GM18858 (cell line): ENCODE data around the gene SLC25A25.
"Not testable (repeated sequence)": the region's sequence is repeated elsewhere in the genome, so short reads cannot be mapped to it uniquely, and the experiment has no call there.

Experiments used
- ATAC-seq: cut with Tn5 transposase; IDR thresholded peaks from one replicate; pipeline ENCODE4 v1.9.1; 2021; ENCODE audit not compliant: unreplicated experiment

The SLC25A25 gene

DNA sequence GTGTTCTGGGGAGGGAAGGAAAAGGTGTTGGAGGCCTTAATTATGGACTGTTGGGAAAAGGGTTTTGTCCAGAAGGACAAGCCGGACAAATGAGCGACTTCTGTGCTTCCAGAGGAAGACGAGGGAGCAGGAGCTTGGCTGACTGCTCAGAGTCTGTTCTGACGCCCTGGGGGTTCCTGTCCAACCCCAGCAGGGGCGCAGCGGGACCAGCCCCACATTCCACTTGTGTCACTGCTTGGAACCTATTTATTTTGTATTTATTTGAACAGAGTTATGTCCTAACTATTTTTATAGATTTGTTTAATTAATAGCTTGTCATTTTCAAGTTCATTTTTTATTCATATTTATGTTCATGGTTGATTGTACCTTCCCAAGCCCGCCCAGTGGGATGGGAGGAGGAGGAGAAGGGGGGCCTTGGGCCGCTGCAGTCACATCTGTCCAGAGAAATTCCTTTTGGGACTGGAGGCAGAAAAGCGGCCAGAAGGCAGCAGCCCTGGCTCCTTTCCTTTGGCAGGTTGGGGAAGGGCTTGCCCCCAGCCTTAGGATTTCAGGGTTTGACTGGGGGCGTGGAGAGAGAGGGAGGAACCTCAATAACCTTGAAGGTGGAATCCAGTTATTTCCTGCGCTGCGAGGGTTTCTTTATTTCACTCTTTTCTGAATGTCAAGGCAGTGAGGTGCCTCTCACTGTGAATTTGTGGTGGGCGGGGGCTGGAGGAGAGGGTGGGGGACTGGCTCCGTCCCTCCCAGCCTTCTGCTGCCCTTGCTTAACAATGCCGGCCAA lies 40.4 kb downstream of the SLC25A25 start:
- no peak for ATAC-seq

DNA sequence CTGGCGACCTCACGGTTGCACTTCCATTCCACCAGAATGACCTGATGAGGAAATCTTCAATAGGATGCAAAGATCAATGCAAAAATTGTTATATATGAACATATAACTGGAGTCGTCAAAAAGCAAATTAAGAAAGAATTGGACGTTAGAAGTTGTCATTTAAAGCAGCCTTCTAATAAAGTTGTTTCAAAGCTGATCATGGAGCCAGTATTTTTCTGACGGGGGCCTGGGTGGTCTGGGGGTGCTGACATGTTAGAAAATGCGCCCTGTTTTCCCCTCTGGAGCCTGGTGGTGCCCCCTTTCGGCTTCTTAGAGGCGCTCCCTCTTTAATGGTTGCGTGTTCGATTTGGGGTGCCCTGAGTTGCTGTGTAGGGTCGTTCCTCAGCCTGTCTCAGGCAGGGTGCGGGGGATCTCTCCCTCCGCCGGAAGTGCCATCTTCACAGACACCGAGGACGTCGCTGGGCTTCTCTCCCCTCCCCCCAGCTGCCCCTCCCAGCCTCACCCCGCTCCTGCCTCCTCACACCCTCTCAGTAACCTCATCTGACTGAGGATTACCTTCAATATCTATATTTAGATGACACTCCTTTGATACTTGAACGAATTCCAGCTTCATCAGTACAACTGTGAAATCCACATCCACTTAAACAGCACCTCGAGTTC lies 41.1 kb downstream of the SLC25A25 start:
- ATAC-seq: no peak

DNA sequence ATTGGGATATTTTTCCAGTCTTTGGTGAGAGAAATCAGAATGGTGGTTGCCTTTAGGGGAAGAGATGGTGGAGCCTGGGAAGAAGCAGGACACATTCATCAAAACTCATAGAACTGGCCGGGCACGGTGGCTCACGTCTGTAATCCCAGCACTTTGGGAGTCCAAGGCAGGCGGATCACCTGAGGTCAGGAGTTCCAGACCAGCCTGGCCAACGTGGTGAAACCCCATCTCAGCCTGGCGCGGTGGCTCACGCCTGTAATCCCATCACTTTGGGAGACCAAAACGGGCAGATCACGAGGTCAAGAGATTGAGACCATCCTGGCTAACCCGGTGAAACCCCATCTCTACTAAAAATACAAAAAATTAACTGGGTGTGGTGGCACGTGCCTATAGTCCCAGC lies 43.7 kb downstream of the SLC25A25 start:
- ATAC-seq: not testable (repeated sequence)

DNA sequence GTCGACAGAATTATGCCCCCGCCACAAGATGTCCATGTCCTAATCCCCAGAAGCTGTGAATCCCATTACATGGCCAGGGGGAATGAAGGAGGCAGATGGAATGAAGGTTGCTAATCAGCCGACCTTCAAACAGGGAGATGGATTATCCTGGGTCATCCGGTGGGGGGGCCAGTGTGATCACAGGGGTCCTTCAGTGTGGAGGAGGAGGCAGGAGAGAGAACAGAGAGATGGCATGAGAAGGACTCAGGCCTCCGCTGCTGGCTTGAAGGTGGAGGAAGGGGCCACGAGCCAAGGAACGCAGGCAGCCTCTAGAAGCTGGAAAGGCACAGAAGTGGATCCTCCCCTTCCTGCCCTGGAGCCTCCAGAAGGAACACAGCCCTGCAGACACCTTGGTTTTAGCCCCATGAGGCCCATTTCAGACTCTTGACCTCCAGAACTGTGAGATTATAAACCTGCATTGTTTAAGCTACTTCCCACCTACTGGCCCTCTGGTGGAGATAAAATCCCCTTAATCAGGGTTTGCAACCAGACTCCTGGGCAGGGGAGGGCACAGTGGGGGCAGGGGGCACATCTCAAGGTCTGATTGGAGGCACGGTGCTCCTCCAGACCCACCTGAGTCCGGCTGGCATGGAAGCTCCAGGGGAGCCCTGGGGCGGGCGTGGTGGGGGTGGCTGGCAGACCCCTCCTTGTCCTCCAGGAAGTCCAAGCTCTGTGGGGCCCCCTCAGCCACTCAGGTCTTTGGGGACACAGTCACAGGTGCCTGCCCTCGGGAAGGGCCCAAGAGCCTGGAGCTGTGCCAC lies 45.7 kb downstream of the SLC25A25 start:
- no peak for ATAC-seq

DNA sequence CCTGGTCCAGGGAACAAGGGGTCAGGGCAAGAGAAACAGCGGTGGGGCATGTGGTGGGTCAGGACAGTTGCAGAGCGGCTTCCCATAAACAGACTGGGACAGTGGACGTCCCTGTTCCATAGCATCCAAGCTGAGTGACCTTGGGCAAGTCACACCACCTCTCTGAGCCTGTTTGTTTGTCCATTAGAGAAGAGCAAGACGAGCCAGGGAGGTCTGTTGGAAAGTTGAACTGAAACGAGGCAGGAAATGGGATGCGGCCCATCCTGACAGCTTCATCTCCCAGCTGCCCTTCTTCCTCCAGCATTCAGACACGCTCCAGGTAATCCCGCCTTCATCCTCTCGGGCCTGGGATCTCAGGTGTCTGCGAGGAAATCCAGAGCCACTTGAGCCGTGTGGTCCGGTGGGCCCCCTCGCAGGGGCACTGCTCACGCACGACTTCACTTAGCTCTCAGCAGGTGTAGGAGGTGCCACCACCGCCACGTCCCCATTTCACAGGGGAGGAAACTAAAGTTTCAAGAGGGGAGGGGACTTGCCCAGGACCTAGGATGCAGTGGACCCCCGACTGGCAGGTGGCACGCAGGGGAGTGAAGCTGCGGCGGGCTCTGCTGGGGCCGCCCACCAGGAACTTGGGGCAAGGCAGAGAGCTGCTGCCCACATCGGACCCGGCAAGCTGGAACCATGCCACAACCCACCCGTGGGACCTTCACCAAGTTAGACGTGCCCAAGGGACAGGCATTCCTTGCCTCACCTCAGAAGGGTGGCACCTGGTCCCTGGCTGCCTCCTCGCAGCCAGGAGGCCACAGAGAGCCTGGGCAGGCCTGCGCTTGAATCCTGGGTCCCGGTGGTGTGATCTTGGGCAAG lies 46.5 kb downstream of the SLC25A25 start:
- no peak for ATAC-seq

DNA sequence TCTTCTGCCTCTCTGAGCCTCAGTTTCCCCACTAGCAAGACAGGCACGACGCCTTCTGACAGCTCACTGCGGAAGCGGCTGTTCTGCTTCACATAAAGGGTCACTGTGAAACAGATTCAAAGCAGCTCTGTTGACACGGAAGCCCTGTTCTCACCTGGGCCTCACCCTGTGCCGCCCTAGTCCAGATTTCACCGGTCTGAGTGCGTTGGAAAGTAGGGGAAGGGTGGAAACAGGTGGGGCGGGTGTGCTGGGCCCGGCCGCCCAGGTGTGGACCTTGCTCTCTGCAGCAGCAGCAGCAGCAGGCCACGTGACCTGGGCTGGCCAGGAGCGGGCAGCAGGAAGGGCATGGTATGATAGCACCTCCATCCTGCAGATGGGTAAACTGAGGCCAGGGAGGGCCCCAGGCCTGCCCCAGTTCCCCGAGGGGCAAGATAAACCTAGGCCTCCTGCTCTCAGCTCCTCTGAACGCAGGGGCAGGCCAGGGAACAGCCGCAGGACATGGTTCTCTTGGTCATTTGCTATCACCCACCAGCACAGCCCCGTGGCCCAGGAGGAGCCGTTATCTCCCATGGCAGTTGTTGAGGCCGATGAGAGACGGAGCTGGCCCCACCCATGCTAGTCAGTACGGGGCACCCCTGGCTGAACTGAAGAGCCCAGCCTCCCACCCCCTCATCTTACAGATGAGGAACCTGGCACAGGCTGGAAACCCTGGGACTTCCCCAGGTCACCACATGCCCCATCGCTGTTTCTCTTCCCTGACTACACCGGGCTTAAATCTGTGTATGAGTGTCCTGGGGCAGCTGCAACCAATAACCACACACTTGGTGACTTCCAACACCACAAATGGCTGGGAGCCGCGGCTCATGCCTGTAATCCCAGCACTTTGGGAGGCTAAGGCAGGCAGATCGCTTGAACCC lies 47.4 kb downstream of the SLC25A25 start:
- ATAC-seq: no peak

DNA sequence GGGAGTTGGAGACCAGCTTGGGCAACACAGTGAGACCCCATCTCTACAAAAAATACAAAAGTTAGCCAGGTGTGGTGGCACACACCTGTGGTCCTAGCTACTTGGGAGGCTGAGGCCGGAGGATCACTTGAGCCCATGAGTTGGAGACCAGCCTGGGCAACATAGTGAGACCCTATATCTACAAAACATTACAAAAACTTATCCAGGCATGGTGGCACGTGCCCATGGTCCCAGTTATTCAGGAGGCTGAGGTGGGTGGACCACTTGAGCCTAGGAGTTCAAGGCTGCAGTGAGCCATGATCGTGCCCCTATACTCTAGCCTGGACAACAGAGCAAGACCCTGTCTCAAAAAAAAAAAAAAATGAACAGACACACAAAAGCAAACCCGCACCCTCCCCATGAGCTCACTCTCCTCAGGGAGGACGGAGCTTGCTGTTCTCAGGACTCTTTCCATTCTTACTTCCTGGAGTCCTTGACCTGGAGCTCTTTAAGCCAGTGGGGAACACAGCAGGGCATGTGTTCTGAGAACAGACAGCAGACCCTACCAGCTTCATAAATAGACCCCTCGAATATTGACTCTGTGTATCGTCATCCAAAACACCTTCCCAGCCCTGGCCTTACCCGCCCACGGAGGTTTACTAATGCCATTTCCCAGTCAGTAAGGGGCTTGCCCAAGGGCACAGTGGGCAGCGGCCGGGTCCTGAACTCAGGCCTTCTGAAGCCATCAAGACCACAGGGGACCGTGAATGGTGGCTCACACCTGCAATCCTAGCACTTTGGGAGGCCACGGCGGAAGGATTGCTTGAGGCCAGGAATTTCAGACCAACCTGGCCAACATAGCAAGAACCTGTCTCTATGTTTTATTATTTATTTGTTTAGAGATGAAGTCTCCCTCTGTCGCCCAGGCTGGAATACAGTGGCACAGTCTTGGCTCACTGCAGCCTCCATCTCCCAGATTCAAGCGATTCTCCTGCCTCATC lies 48.4 kb downstream of the SLC25A25 start:
- ATAC-seq: no peak

DNA sequence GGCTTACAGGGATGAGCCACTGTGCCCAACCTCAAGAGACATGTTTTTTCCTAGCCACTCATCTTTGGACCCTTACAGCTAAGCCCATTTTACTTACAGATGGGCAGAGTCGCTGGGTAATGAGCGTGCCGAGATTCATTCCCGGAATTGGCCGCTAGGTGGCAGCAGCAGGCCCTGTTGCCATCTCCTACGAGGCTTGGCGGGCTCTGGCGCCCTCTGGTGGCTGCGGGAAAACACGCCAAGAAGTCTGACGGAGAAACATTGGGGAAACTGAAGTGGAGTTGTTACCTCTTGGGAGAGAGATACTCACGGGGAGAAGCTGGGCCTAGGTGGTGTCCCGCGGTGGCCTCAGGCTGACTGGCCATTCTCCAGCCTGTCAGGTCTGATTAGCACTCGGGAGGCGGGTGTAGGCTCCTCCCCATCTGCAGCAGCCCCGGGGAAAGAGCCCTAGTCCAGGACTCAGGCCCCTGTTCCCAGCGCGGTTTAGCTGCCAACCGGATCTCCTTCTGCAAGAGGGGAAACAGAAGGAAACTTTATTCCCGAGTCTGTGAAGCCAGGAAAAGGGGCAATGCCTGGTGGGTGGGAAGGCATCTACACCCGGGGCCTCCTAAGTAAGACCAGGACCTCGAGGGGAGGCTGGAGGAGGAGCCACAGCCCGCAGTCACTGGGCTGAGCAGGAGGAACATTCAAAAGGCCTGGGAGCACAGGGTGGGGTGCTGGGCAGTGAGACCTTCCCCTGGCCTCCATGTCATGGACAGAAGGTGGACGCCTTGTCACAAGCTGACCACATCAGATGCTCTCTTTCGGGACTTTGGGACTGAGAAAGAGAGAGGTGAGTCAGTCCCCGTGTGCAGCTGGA lies 49.8 kb downstream of the SLC25A25 start:
- ATAC-seq: no peak

DNA sequence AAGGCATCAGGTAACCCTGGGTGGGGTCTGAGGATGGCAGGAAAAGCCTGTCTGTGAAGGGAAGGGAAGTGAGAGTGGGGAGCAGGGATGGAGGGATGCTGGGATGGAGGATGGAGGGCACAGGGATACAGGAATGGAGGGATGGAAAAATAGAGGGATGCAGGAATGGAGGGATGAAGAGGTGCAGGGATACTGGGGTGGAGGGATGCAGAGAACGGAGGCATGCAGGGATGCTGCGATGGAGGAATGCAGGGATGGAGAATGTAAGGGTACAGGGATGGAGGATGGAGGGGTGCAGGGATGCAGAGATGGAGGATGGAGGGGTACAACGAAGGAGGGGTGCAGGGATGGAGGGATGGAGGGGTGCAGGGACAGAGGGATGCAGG lies 50.4 kb downstream of the SLC25A25 start:
- ATAC-seq: no peak

DNA sequence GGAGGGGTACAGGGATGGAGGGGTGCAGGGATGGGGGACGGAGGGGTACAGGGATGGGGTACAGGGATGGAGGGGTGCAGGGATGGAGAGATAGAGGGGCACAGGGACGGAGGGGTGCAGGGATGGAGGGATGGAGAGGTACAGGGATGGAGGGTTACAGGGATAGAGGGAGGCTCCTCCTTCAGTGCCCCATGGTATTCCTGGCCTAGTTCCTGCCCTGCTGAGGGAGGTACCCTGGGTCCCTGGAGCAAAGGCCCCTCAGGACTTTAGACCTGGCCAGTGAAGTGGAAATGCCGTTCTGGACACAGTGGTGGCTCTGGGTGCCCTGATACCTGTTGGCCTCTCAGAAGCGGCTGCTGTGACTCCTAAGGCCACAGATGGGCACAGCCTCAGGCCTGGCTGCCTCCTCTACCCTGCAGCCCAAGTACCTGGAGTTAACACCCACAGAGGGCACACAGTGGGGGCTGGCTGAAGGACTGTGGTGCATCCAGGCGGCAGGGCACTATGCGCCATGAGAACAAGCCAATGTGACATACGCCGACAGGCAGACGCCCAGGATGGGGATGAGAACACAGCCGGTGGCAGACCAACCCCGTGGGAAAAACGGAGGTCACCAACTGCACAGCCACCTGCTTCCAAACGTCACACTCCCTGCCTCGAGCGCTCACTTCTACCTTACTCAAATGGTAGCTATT lies 51.1 kb downstream of the SLC25A25 start:
- ATAC-seq: no peak

DNA sequence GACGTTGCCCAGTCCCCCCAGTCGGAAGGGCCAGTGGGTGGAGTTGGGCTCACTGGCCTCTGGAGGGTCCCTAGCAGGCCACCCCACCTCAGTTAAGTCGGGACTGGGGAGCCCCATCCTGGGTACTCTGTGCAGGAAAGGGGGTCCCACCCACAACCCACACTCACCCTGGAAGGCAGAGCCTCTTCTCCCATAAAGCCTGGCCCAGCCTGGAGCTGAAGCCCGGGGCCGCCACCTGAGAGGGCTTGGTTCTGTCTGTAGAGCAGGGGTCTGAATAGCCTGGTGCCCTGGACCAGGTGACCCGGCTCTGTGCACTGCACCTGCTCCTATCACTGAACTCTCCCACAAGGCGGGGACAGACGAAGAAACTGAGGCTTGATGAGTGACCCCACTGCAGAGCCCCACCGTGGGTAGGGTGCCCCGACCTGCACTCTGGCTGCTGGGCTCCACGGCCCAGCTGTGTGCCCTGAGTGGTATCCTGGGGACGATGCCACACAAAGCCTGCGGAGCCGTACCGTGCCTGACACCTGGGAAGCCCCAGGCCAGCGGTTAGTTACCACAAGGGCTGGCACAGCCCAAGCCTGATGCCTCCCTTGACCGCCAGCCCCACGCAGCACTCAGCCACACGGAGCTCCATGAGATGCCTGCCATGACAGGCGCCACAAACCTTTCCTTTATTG lies 52.2 kb downstream of the SLC25A25 start:
- ATAC-seq: no peak

DNA sequence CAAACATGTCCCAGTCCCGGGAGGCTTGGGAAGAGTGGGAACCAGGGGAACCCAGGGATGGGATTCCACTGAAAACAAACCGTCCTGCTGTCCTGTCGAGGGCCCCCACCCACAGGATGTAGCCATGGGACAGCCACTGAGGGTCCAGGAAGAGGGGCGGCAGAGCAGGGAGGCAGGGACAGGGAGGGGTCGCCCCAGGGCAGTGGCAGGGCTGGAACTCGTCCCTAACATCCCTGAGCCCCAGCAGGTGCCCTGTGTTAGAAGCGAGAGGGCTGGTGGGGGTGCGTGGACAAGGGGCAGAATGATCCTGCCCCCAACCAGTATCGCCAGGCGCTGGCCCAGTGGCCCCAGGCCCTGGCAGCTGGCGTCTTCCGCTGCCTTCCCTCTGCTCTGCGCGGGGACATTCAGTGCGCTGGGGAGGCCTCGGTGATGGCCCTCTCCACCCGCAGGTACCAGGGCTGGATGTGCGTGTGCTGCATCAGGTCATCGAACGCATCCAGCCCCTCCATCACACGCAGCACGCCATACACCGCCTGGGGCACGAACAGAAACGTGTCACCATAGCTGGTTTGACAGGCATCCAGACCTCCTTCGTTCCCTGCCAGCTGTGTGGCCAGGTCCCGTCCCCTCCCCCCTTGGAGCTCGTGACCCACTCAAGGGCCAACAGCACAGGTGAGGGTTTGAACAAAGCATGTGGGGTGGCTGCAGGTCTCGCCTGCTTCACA lies 52.9 kb downstream of the SLC25A25 start:
- no peak for ATAC-seq

DNA sequence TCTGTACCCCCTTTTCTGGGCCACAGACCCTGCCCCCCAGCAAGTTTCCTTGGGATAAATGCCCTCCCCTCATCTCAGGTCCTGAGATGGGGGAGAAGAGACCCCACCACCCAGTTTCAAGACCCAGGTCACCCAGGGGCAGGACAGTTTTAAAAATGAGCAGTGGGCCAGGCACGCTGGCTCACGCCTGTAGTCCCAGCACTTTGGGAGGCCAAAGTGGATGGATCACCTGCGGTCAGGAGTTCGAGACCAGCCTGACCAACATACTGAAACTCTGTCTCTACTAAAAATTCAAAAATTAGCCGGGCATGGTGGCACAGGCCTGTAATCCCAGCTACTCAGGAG lies 53.4 kb downstream of the SLC25A25 start:
- no peak for ATAC-seq

DNA sequence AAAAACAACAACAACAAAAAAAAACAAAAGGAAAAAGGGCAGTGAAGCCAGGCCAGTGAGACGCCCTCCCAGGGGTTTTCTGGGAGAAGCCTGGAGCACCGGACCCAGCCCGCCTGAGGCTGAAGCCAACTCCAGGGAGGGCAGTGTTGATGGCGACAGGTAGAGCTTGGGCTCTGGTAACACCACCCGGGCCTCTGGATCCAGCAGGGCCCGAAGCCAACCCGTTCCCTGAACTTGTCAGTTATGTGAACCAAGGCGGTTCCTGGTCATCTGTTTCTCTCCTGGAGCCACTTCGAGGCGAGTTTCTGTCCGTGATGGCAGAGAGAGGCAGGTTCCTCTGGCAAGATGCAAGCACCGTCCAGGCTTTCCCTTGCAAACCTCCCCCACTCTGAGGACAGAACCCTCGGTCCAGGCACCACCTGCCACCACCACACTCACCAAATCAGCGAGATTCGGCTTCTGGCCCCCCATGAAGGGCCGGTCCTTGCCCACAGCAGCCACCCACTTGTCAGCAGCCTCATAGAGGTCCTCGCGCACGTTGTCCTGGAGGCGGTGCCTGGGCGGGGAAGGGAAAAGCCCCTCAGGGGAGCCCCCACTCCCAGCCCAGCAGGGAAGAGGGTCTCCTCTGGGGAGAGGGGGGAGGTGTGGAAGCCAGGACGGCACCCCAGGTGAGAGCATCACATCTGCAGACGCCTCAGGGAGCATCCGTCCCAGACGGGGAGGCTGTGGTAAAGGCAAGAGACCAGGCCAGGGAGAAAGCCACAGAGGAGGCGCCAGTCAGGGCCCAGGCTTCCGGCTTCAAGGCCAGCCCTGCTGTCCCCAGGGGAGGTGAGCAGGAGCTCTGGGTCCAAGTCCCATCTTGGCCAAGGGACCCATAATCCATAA lies 54.1 kb downstream of the SLC25A25 start:
- ATAC-seq: no peak

DNA sequence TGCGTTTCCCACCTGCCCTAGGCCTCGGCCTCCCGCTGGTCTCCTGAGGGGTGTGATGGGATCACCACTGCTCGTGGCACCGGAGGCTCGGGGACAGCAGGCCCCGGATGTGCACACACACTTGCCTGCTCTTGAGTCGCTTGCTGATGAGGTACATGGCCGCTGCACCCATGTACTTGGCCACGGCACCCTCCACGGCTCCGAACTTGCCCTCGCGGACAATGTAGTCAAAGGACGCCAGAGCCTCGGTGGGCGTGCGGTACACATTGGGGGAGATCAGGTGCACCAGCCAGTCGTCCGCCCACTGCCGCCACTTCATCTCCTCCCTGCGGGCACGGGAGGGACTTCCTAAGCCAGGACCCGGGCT lies 54.8 kb downstream of the SLC25A25 start:
- no peak for ATAC-seq
